Measurements from ENCODE around the gene MAML3.

GRCh38 chr4:139718358-139718757 is 435.6 kb downstream of the MAML3 start:
- no peak for TF ChIP-seq POLR2A (IDR thresholded peaks at IDR 0.05)
- no peak for TF ChIP-seq CTCF (IDR thresholded peaks at IDR 0.05)

Data from transverse colon (tissue), 3 donors.